Nephron progenitor cell (in vitro differentiated cells): ENCODE data around the gene IFNAR1.

Experiments used
- DNase-seq: peaks from one replicate; pipeline ENCODE4 v3.0.0; 2021
- H3K27ac Mint-ChIP-seq: 2 replicates; pipeline ENCODE4 v1.8.0; 2021; ENCODE audit warnings: mild to moderate bottlenecking, moderate library complexity, mixed read lengths
- H3K27me3 Mint-ChIP-seq: 2 replicates; pipeline ENCODE4 v1.8.0; 2021; ENCODE audit warnings: mild to moderate bottlenecking, low read depth, mixed read lengths; ENCODE audit not compliant: poor library complexity
- H3K36me3 Mint-ChIP-seq: 2 replicates; pipeline ENCODE4 v1.8.0; 2021; ENCODE audit warnings: low read depth, mixed read lengths
- H3K4me1 Mint-ChIP-seq: 2 replicates; pipeline ENCODE4 v1.8.0; 2021; ENCODE audit warnings: mixed read lengths
- H3K4me3 Mint-ChIP-seq: 2 replicates; pipeline ENCODE4 v1.8.0; 2021; ENCODE audit warnings: mild to moderate bottlenecking, moderate library complexity, mixed read lengths
- H3K9me3 Mint-ChIP-seq: 2 replicates; pipeline ENCODE4 v1.8.0; 2021; ENCODE audit warnings: mild to moderate bottlenecking, moderate library complexity, mixed read lengths
- TF ChIP-seq, protein P1 (sequence below): fragments of 200-600 bp; sonication (generic); IDR thresholded peaks from 2 replicates; pipeline ENCODE4 v1.5.0; 2021; ENCODE audit warnings: antibody characterized with exemption

IFNAR1 gene

DNA sequence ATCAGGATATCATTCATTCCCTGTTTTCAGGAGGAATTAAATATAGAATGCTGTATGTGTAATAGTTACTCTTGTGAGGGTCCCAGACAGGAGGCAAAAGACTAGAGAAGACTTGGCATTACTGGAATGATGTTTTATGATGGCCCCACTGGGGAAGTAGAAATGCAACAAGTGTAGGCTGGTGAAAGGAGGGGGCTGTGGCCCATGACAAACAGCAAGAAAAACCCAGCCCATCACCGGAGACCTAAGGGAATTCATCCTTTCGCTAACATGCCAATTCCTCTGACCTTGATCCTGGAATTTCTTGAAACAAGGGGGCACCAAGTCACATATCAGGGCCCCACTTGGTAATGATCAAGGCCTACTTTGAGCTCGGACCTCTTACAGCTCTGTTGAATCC lies 72.9 kb downstream of the IFNAR1 start:
- DNase-seq: no peak
- Mint-ChIP-seq H3K4me3 (no peak overlapping the region), H3K36me3 (no peaks in the 10 kb centered on the region), H3K27ac (no peak overlapping the region), H3K9me3 (no peaks in the 10 kb centered on the region), H3K27me3 (peaks cover 6% of the 10 kb centered on the region), H3K4me1 (peaks cover 30% of the 10 kb centered on the region)
- TF ChIP-seq, protein P1, sequence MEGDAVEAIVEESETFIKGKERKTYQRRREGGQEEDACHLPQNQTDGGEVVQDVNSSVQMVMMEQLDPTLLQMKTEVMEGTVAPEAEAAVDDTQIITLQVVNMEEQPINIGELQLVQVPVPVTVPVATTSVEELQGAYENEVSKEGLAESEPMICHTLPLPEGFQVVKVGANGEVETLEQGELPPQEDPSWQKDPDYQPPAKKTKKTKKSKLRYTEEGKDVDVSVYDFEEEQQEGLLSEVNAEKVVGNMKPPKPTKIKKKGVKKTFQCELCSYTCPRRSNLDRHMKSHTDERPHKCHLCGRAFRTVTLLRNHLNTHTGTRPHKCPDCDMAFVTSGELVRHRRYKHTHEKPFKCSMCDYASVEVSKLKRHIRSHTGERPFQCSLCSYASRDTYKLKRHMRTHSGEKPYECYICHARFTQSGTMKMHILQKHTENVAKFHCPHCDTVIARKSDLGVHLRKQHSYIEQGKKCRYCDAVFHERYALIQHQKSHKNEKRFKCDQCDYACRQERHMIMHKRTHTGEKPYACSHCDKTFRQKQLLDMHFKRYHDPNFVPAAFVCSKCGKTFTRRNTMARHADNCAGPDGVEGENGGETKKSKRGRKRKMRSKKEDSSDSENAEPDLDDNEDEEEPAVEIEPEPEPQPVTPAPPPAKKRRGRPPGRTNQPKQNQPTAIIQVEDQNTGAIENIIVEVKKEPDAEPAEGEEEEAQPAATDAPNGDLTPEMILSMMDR: no peak

DNA sequence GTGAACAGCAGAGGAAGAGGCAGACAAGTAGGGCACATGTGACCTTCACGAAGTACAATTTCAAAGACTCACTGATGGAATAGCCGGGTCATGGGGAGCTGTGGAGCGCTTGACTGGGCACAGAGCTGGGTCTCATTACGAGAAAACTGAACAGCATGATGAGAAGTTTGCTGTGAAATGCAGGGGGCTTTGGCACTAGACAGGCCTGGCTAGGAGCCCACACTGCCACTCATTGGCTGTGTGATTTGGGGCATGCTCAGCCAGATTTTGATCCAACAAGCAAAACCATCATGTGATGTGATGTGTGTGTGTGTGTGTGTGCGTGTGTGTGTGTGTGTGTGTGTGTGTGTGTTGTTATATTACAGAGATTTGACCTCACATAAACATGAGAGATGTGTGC lies 73.6 kb downstream of the IFNAR1 start:
- TF ChIP-seq, protein P1: no peak
- H3K27ac Mint-ChIP-seq: no peak overlapping the region
- no peak overlapping the region for H3K4me3 Mint-ChIP-seq
- peaks cover 28% of the 10 kb centered on the region for H3K4me1 Mint-ChIP-seq
- H3K9me3 Mint-ChIP-seq: no peaks in the 10 kb centered on the region
- DNase-seq: no peak
- no peaks in the 10 kb centered on the region for H3K36me3 Mint-ChIP-seq
- H3K27me3 Mint-ChIP-seq: peaks cover 6% of the 10 kb centered on the region

DNA sequence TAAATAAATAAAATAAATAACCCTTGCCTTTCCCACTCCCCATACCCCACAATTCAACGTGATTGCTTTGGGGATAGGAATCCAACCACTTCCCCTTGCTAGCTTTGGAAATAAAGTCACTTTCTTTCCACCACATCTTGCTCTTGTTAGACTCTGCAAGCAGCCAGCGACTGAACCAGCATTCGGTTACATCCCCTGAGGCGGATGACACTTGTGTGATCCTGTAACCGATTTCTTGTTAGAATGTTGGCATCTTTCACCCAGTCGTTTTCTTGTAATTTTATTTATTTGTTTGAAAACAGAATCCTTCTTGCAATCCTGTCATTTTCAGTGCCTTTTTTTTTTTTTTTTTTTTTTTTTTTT lies 76.8 kb downstream of the IFNAR1 start:
- Mint-ChIP-seq H3K4me3 (no peak overlapping the region), H3K4me1 (peaks cover 31% of the 10 kb centered on the region), H3K27ac (no peak overlapping the region), H3K27me3 (peaks cover 6% of the 10 kb centered on the region), H3K9me3 (no peaks in the 10 kb centered on the region), H3K36me3 (peaks cover 10% of the 10 kb centered on the region)
- DNase-seq: no peak
- TF ChIP-seq, protein P1: no peak

DNA sequence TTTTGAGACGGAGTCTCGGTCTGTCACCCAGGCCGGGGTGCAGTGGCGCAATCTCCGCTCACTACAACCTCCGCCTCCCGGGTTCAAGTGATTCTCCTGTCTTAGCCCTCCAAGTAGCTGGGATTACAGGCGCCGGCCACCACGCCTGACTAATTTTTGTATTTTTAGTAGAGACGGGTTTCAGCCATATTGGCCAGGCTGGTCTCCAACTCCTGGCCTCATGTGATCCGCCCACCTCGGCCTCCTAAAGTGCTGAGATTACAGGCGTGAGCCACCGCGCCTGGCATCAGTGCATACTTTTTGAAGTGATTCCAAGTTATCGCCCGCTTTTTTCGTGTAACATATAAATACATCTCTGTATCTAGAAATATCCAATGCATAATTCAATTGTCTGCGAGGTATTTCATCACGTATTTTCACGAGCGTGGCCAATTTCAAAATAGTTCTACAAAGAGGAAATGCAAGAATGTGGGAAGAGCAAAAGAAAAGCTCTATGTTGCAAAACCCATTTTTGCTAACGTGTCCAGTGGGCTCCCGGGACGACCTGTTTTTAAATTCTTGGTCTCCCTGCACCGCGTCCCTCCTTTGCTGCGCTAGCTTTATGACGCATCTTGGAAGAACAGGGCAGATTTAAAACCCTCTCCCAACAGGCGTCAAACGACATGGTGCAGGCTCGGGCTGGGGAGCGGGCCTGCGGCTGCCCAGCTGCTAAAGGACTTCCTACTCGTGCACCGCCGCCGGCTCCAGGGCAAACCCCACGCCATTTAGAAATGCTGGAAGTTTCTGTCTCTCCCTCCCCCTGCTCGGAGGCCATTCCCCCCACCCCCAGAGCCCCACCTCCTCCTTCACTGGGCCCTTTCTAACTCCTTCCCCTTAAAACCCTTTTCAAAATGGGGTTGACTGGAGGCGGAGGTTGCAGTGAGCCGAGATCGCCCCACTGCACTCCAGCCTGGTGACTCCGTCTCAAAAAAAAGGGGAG lies 77.5 kb downstream of the IFNAR1 start:
- TF ChIP-seq, protein P1: no peak
- peaks cover 6% of the 10 kb centered on the region for H3K27me3 Mint-ChIP-seq
- no peaks in the 10 kb centered on the region for H3K9me3 Mint-ChIP-seq
- no peak overlapping the region for H3K27ac Mint-ChIP-seq
- peaks cover 10% of the 10 kb centered on the region for H3K36me3 Mint-ChIP-seq
- DNase-seq: peak; percentile 25
- peak overlapping the region; percentile 79 for H3K4me3 Mint-ChIP-seq
- peaks cover 31% of the 10 kb centered on the region for H3K4me1 Mint-ChIP-seq

DNA sequence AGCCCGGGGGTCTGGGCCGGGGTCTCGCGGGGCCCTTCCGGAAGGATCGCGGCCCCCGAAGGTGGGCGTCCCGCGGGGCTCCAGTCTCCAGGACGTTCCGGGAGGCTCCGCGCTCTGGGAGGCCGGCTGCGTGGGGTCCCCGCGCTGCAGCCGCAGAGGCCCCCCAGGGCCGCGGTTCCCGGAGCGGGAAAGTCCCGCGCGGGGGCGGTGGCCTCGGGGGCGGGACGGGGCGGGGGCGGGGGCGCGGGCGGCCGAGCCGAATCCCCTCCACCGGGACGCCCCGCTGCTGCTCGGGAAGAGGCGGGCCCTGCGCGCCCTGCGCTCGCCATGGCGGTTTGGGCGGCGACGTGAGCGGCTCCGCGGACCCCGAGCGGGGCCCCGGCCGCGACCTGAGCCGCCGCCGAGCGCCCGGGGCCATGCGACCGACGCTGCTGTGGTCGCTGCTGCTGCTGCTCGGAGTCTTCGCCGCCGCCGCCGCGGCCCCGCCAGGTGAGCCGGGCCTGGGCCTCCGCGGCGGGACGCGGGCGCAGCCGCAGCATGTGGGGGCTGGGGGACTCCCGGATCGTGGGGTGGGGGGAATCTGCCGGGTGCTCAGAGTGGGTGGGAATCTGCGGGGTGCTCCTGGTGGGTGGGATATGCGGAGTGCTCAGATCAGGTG lies 78.5 kb downstream of the IFNAR1 start, which contains the start of gene IFNGR2:
Gene IFNGR2 (plus strand): TSS at position 286 of the 658 bp plus-strand sequence. CDS start 131 bp downstream, at position 417.
- Mint-ChIP-seq H3K27me3 (peaks cover 6% of the 10 kb centered on the region), H3K27ac (peak within 1 kb of the TSS; percentile 98), H3K9me3 (no peaks in the 10 kb centered on the region), H3K36me3 (peaks cover 11% of the 10 kb centered on the region), H3K4me3 (peak within 1 kb of the TSS; percentile 98), H3K4me1 (peaks cover 23% of the 10 kb centered on the region)
- TF ChIP-seq, protein P1: no peak
- DNase-seq: peak; percentile 65
